Measurements from ENCODE around the gene XPNPEP1.
A peak's percentile ranks its signal among the peaks of the same experiment; 100 is the strongest.

The XPNPEP1 gene

GRCh38 chr10:109893386-109893785 lies 29.9 kb downstream of the XPNPEP1 start:
- DNase-seq (ENCODE audit: low read depth) = no peak

GRCh38 chr10:109892931-109893330 lies 30.4 kb downstream of the XPNPEP1 start:
- no peak for DNase-seq (ENCODE audit: low read depth)

- no peak for DNase-seq (ENCODE audit: low read depth)
These were observed 31.2 kb downstream of the XPNPEP1 start for GRCh38 chr10:109892117-109892516.

- no peak for DNase-seq (ENCODE audit: low read depth)
These were observed 32.2 kb downstream of the XPNPEP1 start for GRCh38 chr10:109891105-109891504.

- DNase-seq (ENCODE audit: low read depth) = no peak
These were observed 33.4 kb downstream of the XPNPEP1 start for GRCh38 chr10:109889867-109890266.

GRCh38 chr10:109887776-109888175 lies 35.5 kb downstream of the XPNPEP1 start:
- DNase-seq (ENCODE audit: low read depth) = no peak

- no peak for DNase-seq (ENCODE audit: low read depth)
These were observed 36.1 kb downstream of the XPNPEP1 start for GRCh38 chr10:109887243-109887642.

GRCh38 chr10:109886781-109887140 lies 36.5 kb downstream of the XPNPEP1 start:
- no peak for DNase-seq (ENCODE audit: low read depth)

- DNase-seq (ENCODE audit: low read depth) = no peak
These were observed 37.1 kb downstream of the XPNPEP1 start for GRCh38 chr10:109886037-109886780.

- peak; percentile 45 for DNase-seq (ENCODE audit: low read depth)
These were observed 39.2 kb downstream of the XPNPEP1 start for GRCh38 chr10:109883859-109884771.

- no peak for DNase-seq (ENCODE audit: low read depth)
These were observed 40.9 kb downstream of the XPNPEP1 start for GRCh38 chr10:109882251-109883057.

- DNase-seq (ENCODE audit: low read depth) = no peak
These were observed 41.6 kb downstream of the XPNPEP1 start for GRCh38 chr10:109881769-109882057.

GRCh38 chr10:109880886-109881768 lies 42.2 kb downstream of the XPNPEP1 start:
- DNase-seq (ENCODE audit: low read depth) = no peak

GRCh38 chr10:109877546-109877945 lies 45.8 kb downstream of the XPNPEP1 start:
- DNase-seq (ENCODE audit: low read depth) = no peak

- no peak for DNase-seq (ENCODE audit: low read depth)
These were observed 47.2 kb downstream of the XPNPEP1 start for GRCh38 chr10:109875828-109876821.

- DNase-seq (ENCODE audit: low read depth) = no peak
These were observed 48.2 kb downstream of the XPNPEP1 start for GRCh38 chr10:109875151-109875568.

- DNase-seq (ENCODE audit: low read depth) = no peak
These were observed 51.8 kb downstream of the XPNPEP1 start for GRCh38 chr10:109871476-109871875.

- DNase-seq (ENCODE audit: low read depth) = no peak
These were observed 56.2 kb downstream of the XPNPEP1 start for GRCh38 chr10:109866995-109867635.

- no peak for DNase-seq (ENCODE audit: low read depth)
These were observed 56.9 kb downstream of the XPNPEP1 start for GRCh38 chr10:109866168-109866994.

Data from stimulated activated CD4-positive, alpha-beta T cell treated with anti-CD3 and anti-CD28 coated beads, Interleukin-2, amount 100 ng/mL, for 4 hours (primary cell).